ENCODE data around the gene MAML2. TPM values are rescaled to one million over a fixed set of nuclear protein-coding genes. Genes with fewer than 3 reads are reported as not detected.
A peak's percentile ranks its signal among the peaks of the same experiment; 100 is the strongest.

MAML2 gene
- polyA plus RNA-seq, 1 of the 3 experiments (the other 2 are of a cell fraction) = 20.1 TPM

- Histone ChIP-seq H3K9me2 (no peaks in the 10 kb centered on the region), H3K79me2 (ENCODE audit: insufficient read depth) (peaks cover 53% of the 10 kb centered on the region), H3K27ac (ENCODE audit: low read depth in 2 of 2, low read length in 1 of 2) (peak overlapping the region; percentile 93 to 97), H3F3A (replicated peaks; ENCODE audit: insufficient read depth) (peaks cover 27% of the 10 kb centered on the region), H3K4me2 (0 out of 2 replicates have a peak overlapping the region, but pooled peaks have one; percentile 1), H3K36me3 (replicated peaks in 1 of 2; ENCODE audit: control insufficient read depth in 1 of 2, insufficient read depth in 2 of 2, low read length in 1 of 2) (peaks cover 0 to 13% of the 10 kb centered on the region in 2 experiments), H3K4me1 (ENCODE audit: control insufficient read depth in 1 of 2, insufficient read depth in 2 of 2, low read depth in 1 of 2, low read length in 1 of 2) (peaks cover 15 to 34% of the 10 kb centered on the region in 2 experiments), H3K9ac (peak overlapping the region; percentile 63; the same call in 1 of the 2 replicates), H3K4me3 (ENCODE audit: low read depth in 2 of 2, low read length in 1 of 2) (no peak overlapping the region), H3K9me3 (no peaks in the 10 kb centered on the region), H4K20me1 (ENCODE audit: insufficient read depth) (no peaks in the 10 kb centered on the region), H2AFZ (ENCODE audit: low read depth) (no peak overlapping the region), H3K27me3 (ENCODE audit: insufficient read depth) (no peaks in the 10 kb centered on the region)
- CTCF ChIA-PET = interaction anchor here (0.6 to 1.7 kb wide), 3 partner anchors 75 to 229 kb away, joined by 3 read pairs; partner anchors contain the start of gene MAML2
- WGBS (ENCODE audit: low lambda C conversion rate) = 84% methylated on average over 5 of the region's 5 CpGs
- TF ChIP-seq EZH2phosphoT487 (IDR thresholded peaks at IDR 0.05; ENCODE audit: borderline replicate concordance, low read depth) = no peak
- TF ChIP-seq MEF2A (IDR thresholded peaks at IDR 0.05; ENCODE audit: borderline replicate concordance, low read depth) = no peak
- no peak for TF ChIP-seq RXRA (IDR thresholded peaks at IDR 0.05; ENCODE audit: borderline replicate concordance, low read depth)
- no peak for TF ChIP-seq RFX5 (IDR thresholded peaks at IDR 0.05; ENCODE audit: low read length)
- 0 out of 2 replicates have a peak, but pooled peaks have one; percentile 7 for TF ChIP-seq NFIC (IDR thresholded peaks at IDR 0.05; ENCODE audit: borderline replicate concordance)
- TF ChIP-seq GATA2 (CRISPR knock-in tag; IDR thresholded peaks at IDR 0.05) = no peak
- TF ChIP-seq RAD21 (IDR thresholded peaks at IDR 0.05; ENCODE audit: low read length) = no peak
- POLR2A ChIA-PET = no interaction called here
- DNase-seq = no peak
Observed at GRCh38 chr11:96114178-96115064, 228.6 kb downstream of the MAML2 start.

GRCh38 chr11:96113193-96113681 is 229.8 kb downstream of the MAML2 start:
- H2AFZ ChIP-seq (ENCODE audit: low read depth) = 0 out of 2 replicates have a peak overlapping the region, but pooled peaks have one; percentile 33
- CTCF ChIA-PET = interaction anchor here (1.7 kb wide), 1 partner anchor 230 kb away, joined by 3 read pairs; the partner anchor contains the start of gene MAML2
- H3K79me2 ChIP-seq (ENCODE audit: insufficient read depth) = peaks cover 59% of the 10 kb centered on the region

More at GRCh38 chr11:96113193-96113681, 229.8 kb downstream of the MAML2 start:
- no peaks in the 10 kb centered on the region for H3K9me2 ChIP-seq
- POLR2A ChIA-PET = no interaction called here
- H3F3A ChIP-seq (replicated peaks; ENCODE audit: insufficient read depth) = peaks cover 27% of the 10 kb centered on the region
- no peak for TF ChIP-seq TAF1 (IDR thresholded peaks at IDR 0.05; ENCODE audit: borderline replicate concordance, low read depth, low read length)
- no peak for TF ChIP-seq MXI1 (IDR thresholded peaks at IDR 0.05; ENCODE audit: low read depth, low read length)
- no peak for TF ChIP-seq USF1 (IDR thresholded peaks at IDR 0.05; ENCODE audit: borderline replicate concordance, low read depth)
- peak; percentile 47; the same call in 1 of the 2 replicates for TF ChIP-seq TCF12 (IDR thresholded peaks at IDR 0.05)
- TF ChIP-seq MEF2A (IDR thresholded peaks at IDR 0.05; ENCODE audit: borderline replicate concordance, low read depth) = no peak
- TF ChIP-seq RFX5 (IDR thresholded peaks at IDR 0.05; ENCODE audit: low read length) = no peak
- 0 out of 2 replicates have a peak, but pooled peaks have one; percentile 15 for TF ChIP-seq GABPA (IDR thresholded peaks at IDR 0.05; ENCODE audit: low read depth)
- TF ChIP-seq JUND (IDR thresholded peaks at IDR 0.05) = peak; percentile 55
- peak; percentile 63; the same call in 1 of the 2 replicates for TF ChIP-seq FOSL2 (IDR thresholded peaks at IDR 0.05; ENCODE audit: borderline replicate concordance, low read depth)
- no peak for TF ChIP-seq FOXM1 (IDR thresholded peaks at IDR 0.05; ENCODE audit: low read depth)
- 0 out of 4 replicates have a peak, but pooled peaks of 1 of the 2 experiments have one; percentile 6 for TF ChIP-seq EP300 (IDR thresholded peaks at IDR 0.05; ENCODE audit: borderline replicate concordance in 1 of 2, low read depth in 1 of 2, low read length in 1 of 2)
- TF ChIP-seq NFIC (IDR thresholded peaks at IDR 0.05; ENCODE audit: borderline replicate concordance) = peak; percentile 23; the same call in 1 of the 2 replicates
- 0 out of 2 replicates have a peak, but pooled peaks have one; percentile 18 for TF ChIP-seq YY1 (IDR thresholded peaks at IDR 0.05; ENCODE audit: low read depth)
- TF ChIP-seq ELF1 (IDR thresholded peaks at IDR 0.05) = no peak
- 14% methylated on average over 4 of the region's 4 CpGs for WGBS (ENCODE audit: low lambda C conversion rate)
- peaks cover 0 to 15% of the 10 kb centered on the region in 2 experiments for H3K36me3 ChIP-seq (replicated peaks in 1 of 2; ENCODE audit: control insufficient read depth in 1 of 2, insufficient read depth in 2 of 2, low read length in 1 of 2)
- peak overlapping the region; percentile 67 for H3K4me2 ChIP-seq
- no peaks in the 10 kb centered on the region for H4K20me1 ChIP-seq (ENCODE audit: insufficient read depth)
- H3K9ac ChIP-seq = peak overlapping the region; percentile 63
- no peaks in the 10 kb centered on the region for H3K27me3 ChIP-seq (ENCODE audit: insufficient read depth)
- peaks cover 15 to 34% of the 10 kb centered on the region in 2 experiments for H3K4me1 ChIP-seq (ENCODE audit: control insufficient read depth in 1 of 2, insufficient read depth in 2 of 2, low read depth in 1 of 2, low read length in 1 of 2)
- no peak for DNase-seq
- H3K4me3 ChIP-seq (ENCODE audit: low read depth in 2 of 2, low read length in 1 of 2) = peak overlapping the region in 1 of 2 experiments; percentile 5; a peak in 1 of 4 replicates
- H3K27ac ChIP-seq (ENCODE audit: low read depth in 2 of 2, low read length in 1 of 2) = peak overlapping the region; percentile 93 to 97
- no peaks in the 10 kb centered on the region for H3K9me3 ChIP-seq

Measured in SK-N-SH (cell line).